CD1c-positive myeloid dendritic cell (primary cell): Measurements from ENCODE around the gene THAP9.

ENCODE experiments used
- DNase-seq: peaks from one replicate; pipeline ENCODE4 v3.0.0-alpha.2; 2016; ENCODE audit errors: extremely low spot score

The THAP9 gene

GRCh38 chr4:82954212-82954611 is 53.7 kb downstream of the THAP9 start:
- DNase-seq, result no peak

GRCh38 chr4:82957045-82957444 is 56.5 kb downstream of the THAP9 start:
- DNase-seq, result no peak

GRCh38 chr4:82965763-82966162 is 65.2 kb downstream of the THAP9 start:
- no peak for DNase-seq

- no peak for DNase-seq
Observed at GRCh38 chr4:82968972-82969371, 68.4 kb downstream of the THAP9 start.

- no peak for DNase-seq
Observed at GRCh38 chr4:82969414-82969813, 68.9 kb downstream of the THAP9 start.
